ENCODE data around the gene MACC1. TPM values are rescaled to one million over a fixed set of nuclear protein-coding genes. Genes with fewer than 3 reads are reported as not detected.
"Not testable (repeated sequence)": the region's sequence is repeated elsewhere in the genome, so short reads cannot be mapped to it uniquely, and the experiment has no call there.

Gene MACC1
- polyA plus RNA-seq, 3 donors from 2014 or later = 0.03 to 1.6 TPM; not detected in 1

DNA sequence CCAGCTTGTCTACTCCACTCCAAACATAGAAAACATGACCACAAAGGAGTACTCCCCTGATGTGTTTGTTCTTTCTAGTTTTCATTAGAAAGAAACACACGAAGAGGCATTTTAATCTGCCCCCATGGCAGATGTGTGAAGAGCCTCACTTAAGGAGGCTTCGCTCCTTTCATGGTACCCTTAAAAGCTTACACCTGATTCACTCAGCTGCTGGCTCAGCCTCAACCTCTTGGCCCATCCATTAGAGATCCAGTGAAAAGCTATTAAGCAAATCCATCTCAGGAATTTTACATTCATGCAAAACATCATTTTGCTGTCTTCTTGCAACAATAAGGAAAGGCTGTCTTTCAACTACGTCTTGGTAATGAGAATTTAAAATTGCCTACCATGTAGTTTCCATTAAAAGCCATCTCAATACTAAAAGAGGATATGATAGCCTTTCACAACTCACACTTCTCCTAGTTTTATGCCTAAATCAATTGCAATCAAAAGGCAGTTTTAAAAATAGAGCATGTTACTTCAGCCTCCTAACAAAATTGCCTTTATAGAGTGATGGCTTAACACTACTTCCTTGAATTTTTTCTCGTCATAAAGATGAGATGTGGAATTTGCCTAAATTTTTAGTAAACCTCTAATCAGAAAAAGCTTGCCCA is 22.7 kb downstream of the MACC1 start:
- Mint-ChIP-seq H3K9me3 (peaks cover 0 to 4% (median 3%) of the 10 kb centered on the region in 6 donors), H3K27me3 (ENCODE audit: low read depth in 3 of 3) (no peaks in the 10 kb centered on the region), H3K36me3 (peaks cover 0 to 2% (median 0%) of the 10 kb centered on the region in 3 donors), H3K4me1 (peaks cover 3 to 4% of the 10 kb centered on the region in 2 donors), H3K27ac (no peak overlapping the region), H3K4me3 (no peak overlapping the region)
- no peak for DNase-seq

DNA sequence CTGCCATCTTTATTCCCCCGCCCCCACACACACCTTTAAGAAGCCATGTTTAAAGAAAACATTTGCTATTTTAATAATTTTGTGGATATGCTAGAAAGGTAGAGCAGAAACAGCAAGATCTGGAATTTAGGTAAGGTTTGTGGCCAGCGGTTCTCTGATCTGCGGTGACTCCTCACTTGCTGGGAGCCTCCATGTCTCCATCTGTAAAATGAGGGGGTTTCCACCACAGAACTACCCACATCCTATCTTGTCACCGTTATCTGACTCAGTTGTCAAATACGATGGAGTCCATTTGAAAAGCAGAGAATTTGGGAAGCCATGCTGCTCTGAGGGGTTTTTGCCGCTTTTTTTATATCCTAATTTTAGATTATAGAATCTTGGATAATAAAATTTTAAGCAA is 23.3 kb downstream of the MACC1 start:
- Mint-ChIP-seq H3K36me3 (peaks cover 0 to 4% (median 0%) of the 10 kb centered on the region in 3 donors), H3K27ac (no peak overlapping the region), H3K4me3 (no peak overlapping the region)

DNA sequence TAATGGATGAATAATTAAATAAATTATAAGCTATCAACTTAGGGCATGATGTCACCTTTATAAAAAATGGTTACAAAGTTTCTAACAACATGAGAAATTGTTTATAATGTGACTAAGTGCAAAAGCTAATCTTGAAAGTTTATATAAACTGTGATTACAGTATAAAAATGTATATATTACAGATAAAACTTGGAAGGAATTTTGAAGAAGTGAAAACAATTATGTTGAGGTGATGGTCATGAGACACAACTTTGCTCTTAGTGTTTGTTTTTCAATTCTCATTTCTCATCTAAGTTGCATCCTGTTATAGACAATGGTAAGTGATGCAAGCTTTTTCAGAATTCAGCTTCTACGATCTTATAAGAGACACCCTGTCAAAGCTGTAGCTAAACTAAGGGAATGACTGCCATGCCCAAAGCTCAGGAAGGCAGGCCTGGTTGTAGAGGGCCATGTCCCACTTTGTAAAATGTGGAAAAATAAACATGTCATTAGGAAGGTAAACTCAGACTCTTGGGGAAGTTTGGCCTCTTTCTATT is 23.9 kb downstream of the MACC1 start:
- peaks cover 0 to 6% (median 5%) of the 10 kb centered on the region in 6 donors for H3K9me3 Mint-ChIP-seq
- H3K36me3 Mint-ChIP-seq = peaks cover 0 to 4% (median 0%) of the 10 kb centered on the region in 3 donors
- no peak overlapping the region for H3K4me3 Mint-ChIP-seq
- no peak overlapping the region for H3K27ac Mint-ChIP-seq
- no peaks in the 10 kb centered on the region for H3K4me1 Mint-ChIP-seq
- H3K27me3 Mint-ChIP-seq (ENCODE audit: low read depth in 3 of 3) = no peaks in the 10 kb centered on the region
- DNase-seq = no peak

More for the DNA sequence above, 23.3 kb downstream of the MACC1 start:
- H3K4me1 Mint-ChIP-seq = no peaks in the 10 kb centered on the region
- H3K9me3 Mint-ChIP-seq = peaks cover 0 to 6% (median 5%) of the 10 kb centered on the region in 6 donors
- no peaks in the 10 kb centered on the region for H3K27me3 Mint-ChIP-seq (ENCODE audit: low read depth in 3 of 3)
- DNase-seq = no peak

DNA sequence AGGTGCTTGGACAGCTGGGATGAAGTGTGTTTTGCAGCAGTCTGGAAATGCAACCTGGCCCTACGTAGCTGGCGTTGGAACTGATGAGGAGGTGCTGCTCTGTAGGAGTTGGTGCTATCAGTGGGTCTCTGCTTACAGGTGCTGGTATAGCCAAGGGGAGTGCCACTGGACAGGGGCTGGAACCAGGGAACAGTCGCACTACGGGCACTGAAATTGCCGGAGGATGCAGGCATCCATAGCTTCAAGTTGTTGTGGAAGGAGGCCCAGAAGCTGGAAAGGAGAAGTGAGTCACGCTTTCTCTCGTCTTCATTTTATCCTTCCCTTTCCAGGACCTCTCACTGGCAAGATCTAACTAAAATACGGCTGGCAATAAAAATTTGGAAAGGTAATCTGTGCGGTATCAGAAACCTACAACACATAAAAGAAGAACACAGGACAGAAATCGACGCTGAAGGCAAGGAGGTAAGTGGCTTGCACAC is 25.8 kb downstream of the MACC1 start:
- H3K4me3 Mint-ChIP-seq = no peak overlapping the region
- no peak overlapping the region for H3K27ac Mint-ChIP-seq
- no peaks in the 10 kb centered on the region for H3K4me1 Mint-ChIP-seq
- peaks cover 0 to 2% (median 0%) of the 10 kb centered on the region in 3 donors for H3K27me3 Mint-ChIP-seq (ENCODE audit: low read depth in 3 of 3)
- peaks cover 3 to 6% (median 6%) of the 10 kb centered on the region in 6 donors for H3K9me3 Mint-ChIP-seq
- DNase-seq = no peak
- peaks cover 0 to 4% (median 0%) of the 10 kb centered on the region in 3 donors for H3K36me3 Mint-ChIP-seq

DNA sequence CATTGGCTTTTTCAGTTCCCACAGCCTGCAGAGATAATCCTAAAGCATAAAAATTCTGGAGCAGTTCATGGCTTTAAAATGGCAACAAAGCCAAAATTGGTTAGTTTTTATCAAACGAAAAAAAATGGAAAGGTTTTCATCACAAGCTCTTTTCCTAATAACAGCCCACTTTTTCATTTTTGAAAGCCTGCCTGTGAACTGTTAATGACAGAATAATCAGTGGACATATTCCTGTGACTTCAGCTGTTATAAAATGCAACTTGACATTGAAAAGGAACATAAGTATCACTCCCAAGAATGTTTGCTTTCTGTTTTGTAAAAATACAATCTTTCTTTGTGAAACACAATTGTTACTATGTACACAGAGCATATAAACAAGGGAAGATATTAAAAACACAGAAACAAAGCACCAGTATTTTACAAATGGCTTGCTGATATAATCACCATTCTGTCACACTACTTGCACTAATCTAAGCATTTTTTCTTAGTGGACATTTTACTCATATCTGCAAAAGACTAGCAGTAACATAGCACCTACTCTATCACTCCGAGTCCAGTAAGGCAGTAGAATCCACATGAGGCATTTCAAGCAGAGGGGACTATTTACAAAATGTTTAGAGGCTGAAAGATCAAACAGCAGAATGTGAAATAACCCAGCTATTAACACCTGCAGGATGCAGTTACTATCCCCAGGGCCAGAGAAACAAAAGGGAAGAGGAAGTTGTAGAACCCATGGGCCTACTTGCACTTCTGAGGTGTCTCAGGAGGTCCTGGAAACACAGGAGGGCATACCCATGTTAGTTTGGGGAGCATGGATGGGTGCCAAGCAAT is 26.4 kb downstream of the MACC1 start:
- H3K27me3 Mint-ChIP-seq (ENCODE audit: low read depth in 3 of 3) = peaks cover 0 to 2% (median 0%) of the 10 kb centered on the region in 3 donors
- H3K4me1 Mint-ChIP-seq = no peaks in the 10 kb centered on the region
- no peak overlapping the region for H3K27ac Mint-ChIP-seq
- peaks cover 0 to 4% (median 0%) of the 10 kb centered on the region in 3 donors for H3K36me3 Mint-ChIP-seq
- peaks cover 3 to 6% (median 6%) of the 10 kb centered on the region in 6 donors for H3K9me3 Mint-ChIP-seq
- no peak overlapping the region for H3K4me3 Mint-ChIP-seq
- no peak for DNase-seq

DNA sequence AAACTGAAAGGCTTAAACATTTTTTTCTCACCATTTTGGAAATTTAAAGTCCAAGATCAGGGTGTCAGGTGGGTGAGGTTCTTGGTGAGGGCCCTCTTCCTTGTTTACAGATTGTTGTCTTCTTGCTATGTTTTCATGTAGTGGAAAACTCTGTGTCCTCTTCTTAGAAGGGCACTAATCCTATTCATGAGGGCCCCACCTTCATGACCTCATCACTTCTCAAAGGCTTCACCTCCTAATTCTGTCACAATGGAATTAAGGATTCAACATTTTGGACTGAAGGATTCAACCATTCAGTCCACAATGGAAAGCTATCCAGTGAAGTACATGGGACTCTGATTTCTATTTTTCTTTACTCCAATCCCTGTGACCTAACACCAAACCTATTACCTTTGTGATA is 27.3 kb downstream of the MACC1 start:
- no peak overlapping the region for H3K27ac Mint-ChIP-seq
- no peaks in the 10 kb centered on the region for H3K4me1 Mint-ChIP-seq
- no peak overlapping the region for H3K4me3 Mint-ChIP-seq
- DNase-seq = no peak
- peaks cover 0 to 4% (median 0%) of the 10 kb centered on the region in 3 donors for H3K36me3 Mint-ChIP-seq
- H3K27me3 Mint-ChIP-seq (ENCODE audit: low read depth in 3 of 3) = peaks cover 0 to 2% (median 0%) of the 10 kb centered on the region in 3 donors
- H3K9me3 Mint-ChIP-seq = peaks cover 4 to 6% (median 6%) of the 10 kb centered on the region in 6 donors

DNA sequence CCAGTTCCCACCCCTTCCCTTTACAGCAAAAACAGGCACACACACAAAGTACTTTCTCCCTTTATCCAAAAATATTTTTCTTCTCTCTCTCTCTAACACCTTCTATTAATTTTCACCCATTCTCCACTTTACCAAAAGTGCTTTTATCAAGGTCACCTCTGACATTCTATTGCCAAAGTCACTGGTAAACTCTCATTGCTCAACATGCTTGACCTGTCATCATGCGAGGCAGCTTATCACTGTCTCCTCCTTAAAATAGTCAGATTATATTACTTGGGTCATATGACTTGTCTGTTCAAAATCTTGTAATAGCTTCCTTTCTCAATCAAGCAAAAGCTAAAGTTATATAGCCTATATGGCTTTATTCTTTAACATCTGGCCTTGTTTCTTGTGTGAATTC is 28.6 kb downstream of the MACC1 start:
- H3K9me3 Mint-ChIP-seq = peaks cover 5 to 12% (median 8%) of the 10 kb centered on the region in 6 donors
- no peak overlapping the region for H3K4me3 Mint-ChIP-seq

DNA sequence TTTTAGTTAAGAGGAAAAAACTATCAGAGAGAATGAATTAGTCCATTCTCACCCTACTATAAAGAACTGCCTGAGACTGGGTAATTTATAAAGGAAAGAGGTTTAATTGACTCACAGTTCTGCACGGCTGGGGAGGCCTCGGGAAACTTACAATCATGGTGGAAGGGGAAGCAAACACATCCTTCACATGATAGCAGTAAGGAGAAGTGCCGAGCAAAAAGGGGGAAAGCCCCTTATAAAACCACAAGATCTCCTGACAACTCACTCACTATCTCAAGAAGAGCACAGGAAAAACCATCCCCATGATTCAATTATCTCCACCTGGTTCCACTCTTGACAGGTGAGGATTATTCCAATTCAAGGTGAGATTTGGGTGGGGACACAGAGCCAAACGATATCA is 29.3 kb downstream of the MACC1 start:
- H3K9me3 Mint-ChIP-seq = peaks cover 5 to 12% (median 8%) of the 10 kb centered on the region in 6 donors
- not testable (repeated sequence) for H3K4me3 Mint-ChIP-seq; DNase-seq; H3K27me3 Mint-ChIP-seq (ENCODE audit: low read depth in 3 of 3); H3K4me1 Mint-ChIP-seq; H3K27ac Mint-ChIP-seq; H3K36me3 Mint-ChIP-seq

More for the DNA sequence above, 28.6 kb downstream of the MACC1 start:
- peaks cover 0 to 4% (median 0%) of the 10 kb centered on the region in 3 donors for H3K36me3 Mint-ChIP-seq
- H3K4me1 Mint-ChIP-seq = no peaks in the 10 kb centered on the region
- no peak for DNase-seq
- H3K27me3 Mint-ChIP-seq (ENCODE audit: low read depth in 3 of 3) = peaks cover 0 to 2% (median 0%) of the 10 kb centered on the region in 3 donors
- no peak overlapping the region for H3K27ac Mint-ChIP-seq

DNA sequence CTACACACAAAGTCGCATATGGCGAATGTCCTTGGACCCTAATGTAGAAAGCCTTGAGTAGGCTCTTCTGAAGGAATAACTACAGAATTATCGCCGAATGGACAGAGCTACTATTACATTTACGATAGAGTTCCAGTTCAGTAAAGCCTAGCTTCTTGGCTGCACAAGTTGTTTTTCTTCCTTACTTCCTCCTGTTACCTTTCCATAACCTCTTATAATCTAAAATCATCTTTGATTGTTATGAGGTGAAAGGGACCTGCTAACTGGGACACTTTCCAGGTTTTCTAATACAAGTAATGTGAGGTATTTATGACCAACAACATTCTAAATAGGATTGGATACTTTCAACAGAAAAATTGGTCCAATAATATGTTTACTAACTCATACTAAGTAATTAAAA is 31.2 kb downstream of the MACC1 start:
- no peak for DNase-seq
- H3K4me3 Mint-ChIP-seq = no peak overlapping the region
- H3K9me3 Mint-ChIP-seq = peaks cover 5 to 15% (median 8%) of the 10 kb centered on the region in 6 donors
- peaks cover 0 to 2% (median 0%) of the 10 kb centered on the region in 3 donors for H3K27me3 Mint-ChIP-seq (ENCODE audit: low read depth in 3 of 3)
- no peak overlapping the region for H3K27ac Mint-ChIP-seq
- no peaks in the 10 kb centered on the region for H3K4me1 Mint-ChIP-seq
- H3K36me3 Mint-ChIP-seq = peaks cover 0 to 4% (median 0%) of the 10 kb centered on the region in 3 donors

DNA sequence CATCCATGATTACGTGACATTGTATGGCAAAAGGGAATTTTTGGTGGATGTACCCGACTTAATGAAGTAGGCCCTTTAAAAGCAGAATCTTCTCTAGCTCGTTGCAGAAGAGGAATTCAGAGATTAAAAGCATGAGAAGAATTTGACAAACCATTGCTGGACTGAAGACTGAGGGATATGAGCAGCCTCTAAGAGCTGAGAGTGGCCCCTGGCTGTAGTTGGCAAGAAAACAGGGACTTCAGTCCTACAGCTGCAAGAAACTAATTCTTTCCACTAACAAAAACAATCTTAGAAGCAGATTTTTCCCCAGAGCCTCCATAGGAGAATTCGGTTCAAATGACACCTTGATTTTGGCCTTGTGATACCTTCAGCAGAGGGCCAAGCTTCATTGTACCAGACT is 34.1 kb downstream of the MACC1 start:
- Mint-ChIP-seq H3K36me3 (no peaks in the 10 kb centered on the region), H3K4me1 (no peaks in the 10 kb centered on the region), H3K9me3 (peaks cover 0 to 15% (median 4%) of the 10 kb centered on the region in 6 donors), H3K27ac (no peak overlapping the region), H3K27me3 (ENCODE audit: low read depth in 3 of 3) (peaks cover 0 to 2% (median 0%) of the 10 kb centered on the region in 3 donors), H3K4me3 (no peak overlapping the region)
- DNase-seq = no peak

DNA sequence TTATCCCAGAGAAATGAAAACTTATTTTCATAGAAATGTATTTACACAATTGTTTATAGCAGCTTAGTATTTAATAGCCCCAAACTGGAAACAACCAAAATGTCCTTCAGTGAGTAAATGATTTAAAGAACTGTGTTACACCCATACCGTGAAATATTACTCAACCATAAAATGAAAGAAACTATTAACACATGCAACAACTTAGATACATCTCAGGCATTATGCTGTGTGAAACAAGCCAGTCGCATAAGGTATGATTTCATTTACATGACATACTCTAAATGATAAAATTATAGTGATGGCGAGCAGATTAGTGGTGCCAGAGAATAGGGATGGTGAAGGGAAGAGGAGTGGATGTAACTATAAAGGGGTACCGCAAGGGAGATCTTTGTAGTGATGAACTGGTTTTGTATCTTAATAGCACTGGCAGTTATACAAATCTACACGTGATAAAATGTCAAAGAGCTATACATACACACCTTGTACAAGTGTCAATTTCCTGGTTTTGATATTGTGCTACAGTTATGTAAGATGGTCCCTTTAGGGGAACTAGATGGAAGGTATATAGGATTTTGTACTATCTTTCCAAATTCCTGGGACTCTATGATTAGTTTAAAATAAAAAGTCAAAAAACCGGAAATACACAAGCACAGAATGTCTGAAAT is 40.5 kb downstream of the MACC1 start:
- H3K27me3 Mint-ChIP-seq (ENCODE audit: low read depth in 3 of 3) = no peaks in the 10 kb centered on the region
- H3K4me3 Mint-ChIP-seq = no peak overlapping the region

DNA sequence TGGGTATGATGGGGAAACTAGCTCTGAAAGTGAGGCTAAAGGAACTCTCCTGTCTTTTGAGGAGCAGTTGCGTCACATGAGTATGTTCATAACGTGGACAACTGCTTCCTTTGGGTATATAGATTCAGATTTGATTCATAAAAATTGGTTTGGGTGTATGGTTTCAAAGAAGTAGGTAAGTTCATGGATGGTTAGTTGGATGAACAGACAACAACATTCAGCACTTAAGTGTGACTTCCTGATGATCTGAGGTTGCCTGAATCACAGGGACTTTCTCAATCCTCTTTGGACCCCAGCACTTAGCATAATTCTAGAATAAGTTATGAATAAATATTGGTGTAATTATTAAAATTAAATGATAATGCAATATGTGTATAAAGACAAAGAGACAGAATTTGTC is 43.4 kb downstream of the MACC1 start:
- H3K36me3 Mint-ChIP-seq = no peaks in the 10 kb centered on the region
- no peaks in the 10 kb centered on the region for H3K9me3 Mint-ChIP-seq
- H3K27me3 Mint-ChIP-seq (ENCODE audit: low read depth in 3 of 3) = no peaks in the 10 kb centered on the region
- no peaks in the 10 kb centered on the region for H3K4me1 Mint-ChIP-seq
- DNase-seq = no peak
- H3K4me3 Mint-ChIP-seq = no peak overlapping the region
- no peak overlapping the region for H3K27ac Mint-ChIP-seq

More for the DNA sequence above, 40.5 kb downstream of the MACC1 start:
- H3K36me3 Mint-ChIP-seq = no peaks in the 10 kb centered on the region
- no peak overlapping the region for H3K27ac Mint-ChIP-seq
- H3K4me1 Mint-ChIP-seq = no peaks in the 10 kb centered on the region
- no peaks in the 10 kb centered on the region for H3K9me3 Mint-ChIP-seq
- no peak for DNase-seq

DNA sequence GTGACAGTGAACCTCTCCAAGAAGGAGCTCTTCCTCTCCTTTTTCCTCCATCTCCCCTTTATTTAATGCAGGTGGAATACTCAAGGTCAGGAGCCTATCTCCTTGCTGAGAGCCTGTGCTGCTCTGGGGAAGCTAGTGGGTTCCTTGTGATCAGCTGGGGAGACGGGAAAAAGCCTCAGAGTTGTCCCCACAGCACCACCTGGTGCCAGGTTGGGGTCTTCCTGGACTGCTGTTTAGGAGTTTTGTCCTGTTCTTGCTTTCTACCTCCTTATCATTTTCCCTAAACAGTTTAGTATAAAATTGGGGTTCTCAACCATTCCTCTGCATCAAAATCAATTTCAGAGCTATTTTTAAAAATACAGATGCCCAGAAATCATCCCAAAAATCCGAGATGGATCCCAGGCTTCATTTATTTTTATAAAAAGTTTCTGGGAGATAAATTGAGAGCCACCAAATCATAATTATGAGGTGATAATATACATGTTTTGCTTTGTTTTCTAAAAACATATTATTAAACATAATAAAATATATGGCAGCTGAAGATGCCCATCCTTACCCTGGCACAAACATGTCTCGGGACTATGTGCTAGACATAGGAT is 44.3 kb downstream of the MACC1 start:
- no peak for DNase-seq
- H3K36me3 Mint-ChIP-seq = no peaks in the 10 kb centered on the region
- no peak overlapping the region for H3K27ac Mint-ChIP-seq
- H3K9me3 Mint-ChIP-seq = no peaks in the 10 kb centered on the region
- no peak overlapping the region for H3K4me3 Mint-ChIP-seq
- no peaks in the 10 kb centered on the region for H3K27me3 Mint-ChIP-seq (ENCODE audit: low read depth in 3 of 3)
- H3K4me1 Mint-ChIP-seq = no peaks in the 10 kb centered on the region

All from immature natural killer cell (primary cell).